Neuronal stem cell (in vitro differentiated cells): ENCODE results near the gene AMBRA1.

ENCODE experiments used
- DNase-seq: peaks from one replicate; pipeline ENCODE4 v3.0.0-alpha.2; 2013; ENCODE audit warnings: low spot score
- H2AFZ ChIP-seq: one replicate; pipeline ENCODE4 v1.6.1; 2013; ENCODE audit warnings: mild to moderate bottlenecking, low read length, inconsistent platforms
- H2AK5ac ChIP-seq: 2 replicates; pipeline ENCODE4 v1.6.1; 2013; ENCODE audit warnings: low read depth, mild to moderate bottlenecking, inconsistent platforms, low read length, moderate library complexity, mixed read lengths
- H2BK120ac ChIP-seq: 2 replicates; pipeline ENCODE4 v1.6.1; 2013; ENCODE audit warnings: low read depth, mild to moderate bottlenecking, inconsistent platforms, low read length, moderate library complexity, mixed read lengths
- H2BK12ac ChIP-seq: one replicate; pipeline ENCODE4 v1.6.1; 2013; ENCODE audit warnings: low read length, inconsistent platforms
- H2BK15ac ChIP-seq: 2 replicates; pipeline ENCODE4 v1.6.1; 2013; ENCODE audit warnings: mild to moderate bottlenecking, low read length, inconsistent platforms, mixed read lengths
- H2BK5ac ChIP-seq: one replicate; pipeline ENCODE4 v1.6.1; 2013; ENCODE audit warnings: inconsistent platforms, mild to moderate bottlenecking, low read length, moderate library complexity
- H3K14ac ChIP-seq: one replicate; pipeline ENCODE4 v1.6.1; 2013; ENCODE audit warnings: low read length, inconsistent platforms
- H3K18ac ChIP-seq: 2 replicates; pipeline ENCODE4 v1.6.1; 2013; ENCODE audit warnings: low read length, inconsistent platforms
- H3K23ac ChIP-seq: 2 replicates; pipeline ENCODE4 v1.6.1; 2013; ENCODE audit warnings: low read depth, mild to moderate bottlenecking, mixed read lengths, low read length, inconsistent platforms; ENCODE audit not compliant: poor library complexity
- H3K27ac ChIP-seq: replicated peaks from 3 replicates; pipeline ENCODE4 v1.5.1; 2013; ENCODE audit warnings: low read length, inconsistent platforms
- H3K27me3 ChIP-seq, 3 experiments: 2 replicates each; pipeline ENCODE4 v1.6.1; 2013; ENCODE audit warnings: low read length in 3 of 3, mild to moderate bottlenecking in 2 of 3, inconsistent platforms in 1 of 3, low read depth in 1 of 3, mixed read lengths in 1 of 3, moderate library complexity in 1 of 3; ENCODE audit not compliant: control insufficient read depth in 3 of 3, insufficient read depth in 3 of 3
- H3K36me3 ChIP-seq, 2 donors: replicated peaks in 1 of 2; 2 replicates each; pipeline ENCODE4 v1.6.1; 2013; ENCODE audit warnings: low read length in 2 of 2; ENCODE audit not compliant: control insufficient read depth in 2 of 2, insufficient read depth in 2 of 2
- H3K4ac ChIP-seq: 2 replicates; pipeline ENCODE4 v1.6.1; 2013; ENCODE audit warnings: inconsistent platforms, mild to moderate bottlenecking, low read length, moderate library complexity
- H3K4me1 ChIP-seq, 2 donors: 1 replicate in 1 of 2; 2 replicates in 1 of 2; pipeline ENCODE4 v1.6.1; 2013; ENCODE audit warnings: low read length in 2 of 2, low read depth in 1 of 2; ENCODE audit not compliant: control insufficient read depth in 2 of 2, insufficient read depth in 1 of 2
- H3K4me2 ChIP-seq: one replicate; pipeline ENCODE4 v1.6.1; 2013; ENCODE audit warnings: mild to moderate bottlenecking, low read length, inconsistent platforms; ENCODE audit not compliant: insufficient read depth, poor library complexity, severe bottlenecking
- H3K4me3 ChIP-seq, 2 donors: 2 replicates each; pipeline ENCODE4 v1.5.1; 2013; ENCODE audit warnings: low read length in 2 of 2, mild to moderate bottlenecking in 2 of 2, inconsistent platforms in 1 of 2, moderate library complexity in 1 of 2
- H3K79me1 ChIP-seq: one replicate; pipeline ENCODE4 v1.6.1; 2013; ENCODE audit warnings: low read depth, mild to moderate bottlenecking, inconsistent platforms, low read length, moderate library complexity
- H3K9ac ChIP-seq: one replicate; pipeline ENCODE4 v1.6.1; 2013; ENCODE audit warnings: mild to moderate bottlenecking, low read depth, low read length, inconsistent platforms; ENCODE audit not compliant: poor library complexity
- H3K9me3 ChIP-seq, 2 donors: replicated peaks in 1 of 2; 2 replicates each; pipeline versions ENCODE3 to v1.6.1; 2013; ENCODE audit warnings: low read length in 2 of 2, mild to moderate bottlenecking in 2 of 2, inconsistent platforms in 1 of 2, low read depth in 1 of 2, mixed read lengths in 1 of 2, moderate library complexity in 1 of 2; ENCODE audit not compliant: control insufficient read depth in 2 of 2, insufficient read depth in 1 of 2
- H4K8ac ChIP-seq: one replicate; pipeline ENCODE4 v1.6.1; 2013; ENCODE audit warnings: low read depth, mild to moderate bottlenecking, inconsistent platforms, low read length, moderate library complexity
- H4K91ac ChIP-seq: one replicate; pipeline ENCODE4 v1.6.1; 2013; ENCODE audit warnings: low read length, low read depth, mild to moderate bottlenecking, inconsistent platforms; ENCODE audit not compliant: poor library complexity
- WGBS, 2 donors: extraction: QIAGEN DNeasy Blood & Tissue Kit; methylation state at CpG; one replicate each; pipeline ENCODE4 v1.1.7; 2013; ENCODE audit warnings: missing lambda C conversion rate in 2 of 2, mixed read lengths in 1 of 2; ENCODE audit not compliant: insufficient read length in 2 of 2, insufficient replicate concordance in 1 of 2; ENCODE audit errors: extremely low coverage in 2 of 2; 5-methylcytosine and 5-hydroxymethylcytosine counted together

AMBRA1 gene

DNA sequence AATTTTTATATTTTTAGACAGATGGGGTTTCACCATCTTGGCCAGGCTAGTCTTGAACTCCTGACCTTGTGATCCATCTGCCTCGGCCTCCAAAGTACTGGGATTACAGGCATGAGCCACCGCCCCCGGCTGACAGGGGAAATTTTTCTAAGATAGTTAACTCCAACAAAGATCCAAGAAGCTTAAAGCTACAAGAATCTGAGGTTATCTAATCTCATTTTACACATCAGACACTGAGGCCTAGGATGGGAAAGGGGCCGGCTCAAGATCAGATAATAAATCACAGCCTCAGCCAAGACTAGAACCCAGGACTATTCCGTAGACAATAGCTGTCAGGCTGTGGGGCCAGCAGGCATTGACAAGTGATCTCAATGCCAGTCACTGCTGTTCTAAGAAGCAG is 94.0 kb downstream of the AMBRA1 start:
- H2AK5ac ChIP-seq: no peak overlapping the region
- no peak overlapping the region for H2BK5ac ChIP-seq
- no peak overlapping the region for H3K4me3 ChIP-seq
- H2BK12ac ChIP-seq: no peak overlapping the region
- no CpG with 5 or more reads among the region's 5 CpGs for WGBS, 2 donors
- no peaks in the 10 kb centered on the region for H3K79me1 ChIP-seq
- H3K27me3 ChIP-seq: no peaks in the 10 kb centered on the region
- peaks cover 0 to 2% of the 10 kb centered on the region in 2 donors for H3K4me1 ChIP-seq
- H3K9me3 ChIP-seq: no peaks in the 10 kb centered on the region
- no peak overlapping the region for H3K14ac ChIP-seq
- H3K27ac ChIP-seq: no peak overlapping the region
- H4K8ac ChIP-seq: no peak overlapping the region
- H2BK120ac ChIP-seq: no peak overlapping the region
- H3K23ac ChIP-seq: no peak overlapping the region
- no peak overlapping the region for H3K4ac ChIP-seq
- no peak overlapping the region for H2BK15ac ChIP-seq
- DNase-seq: no peak
- no peak overlapping the region for H4K91ac ChIP-seq
- peaks cover 6 to 31% of the 10 kb centered on the region in 2 donors for H3K36me3 ChIP-seq
- no peak overlapping the region for H2AFZ ChIP-seq
- no peak overlapping the region for H3K9ac ChIP-seq
- no peak overlapping the region for H3K4me2 ChIP-seq
- H3K18ac ChIP-seq: no peak overlapping the region

DNA sequence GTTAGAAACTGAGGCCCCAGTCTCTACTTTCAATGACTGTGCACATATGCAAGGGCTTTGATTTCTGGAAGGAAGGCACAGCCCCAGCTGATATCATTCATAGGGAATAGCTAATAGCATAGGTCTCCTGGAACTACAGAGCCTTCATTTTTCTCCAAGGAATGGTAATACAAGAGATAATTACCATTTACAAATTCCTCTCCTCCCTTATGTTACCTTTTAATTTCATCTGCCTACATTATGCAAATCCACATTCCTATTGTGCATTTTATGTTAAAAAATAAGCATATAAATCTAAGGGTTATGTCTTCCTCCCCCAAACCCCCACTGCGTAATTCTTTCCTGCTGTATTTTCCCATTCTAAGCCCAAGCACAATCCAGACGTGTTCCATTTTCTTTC is 94.9 kb downstream of the AMBRA1 start:
- Histone ChIP-seq H3K27ac (no peak overlapping the region), H2AFZ (no peak overlapping the region), H3K27me3 (no peaks in the 10 kb centered on the region), H3K23ac (no peak overlapping the region), H3K79me1 (no peaks in the 10 kb centered on the region), H3K4me3 (no peak overlapping the region), H2AK5ac (no peak overlapping the region), H3K9ac (no peak overlapping the region), H3K4ac (no peak overlapping the region), H3K36me3 (peaks cover 2 to 28% of the 10 kb centered on the region in 2 donors), H3K18ac (no peak overlapping the region), H2BK5ac (no peak overlapping the region), H4K91ac (no peak overlapping the region), H3K4me2 (no peak overlapping the region), H2BK12ac (no peak overlapping the region), H3K14ac (no peak overlapping the region), H2BK120ac (no peak overlapping the region), H4K8ac (no peak overlapping the region), H3K4me1 (peaks cover 0 to 2% of the 10 kb centered on the region in 2 donors), H3K9me3 (no peaks in the 10 kb centered on the region), H2BK15ac (no peak overlapping the region)
- no peak for DNase-seq
- WGBS, 2 donors: no CpG with 5 or more reads among the region's 2 CpGs

DNA sequence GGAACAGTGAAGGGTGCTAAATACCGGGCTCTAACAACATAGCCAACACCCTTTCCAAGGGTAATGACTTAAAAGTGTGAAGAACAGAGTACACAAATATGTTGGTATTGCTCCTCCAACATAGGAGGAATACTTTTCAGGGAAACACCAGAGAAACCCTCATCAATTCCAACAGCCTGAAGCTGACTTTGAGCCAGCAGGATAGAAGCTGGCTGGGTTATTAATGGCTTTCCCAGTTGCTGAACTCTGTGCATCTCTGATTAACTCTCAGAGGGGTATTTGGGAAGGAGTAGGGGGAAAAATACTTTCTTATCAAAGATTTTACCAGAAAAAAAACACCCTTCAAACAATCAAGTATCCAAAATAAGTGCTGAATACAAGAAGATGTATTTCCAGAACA is 95.6 kb downstream of the AMBRA1 start:
- no CpG with 5 or more reads among the region's 1 CpG for WGBS, 2 donors
- no peak overlapping the region for H2AK5ac ChIP-seq
- no peak overlapping the region for H3K23ac ChIP-seq
- DNase-seq: no peak
- H2BK15ac ChIP-seq: no peak overlapping the region
- H4K8ac ChIP-seq: no peak overlapping the region
- no peaks in the 10 kb centered on the region for H3K79me1 ChIP-seq
- H3K27me3 ChIP-seq: no peaks in the 10 kb centered on the region
- H3K4ac ChIP-seq: no peak overlapping the region
- no peak overlapping the region for H2BK12ac ChIP-seq
- H3K14ac ChIP-seq: no peak overlapping the region
- no peak overlapping the region for H3K27ac ChIP-seq
- H3K36me3 ChIP-seq: peaks cover 5 to 30% of the 10 kb centered on the region in 2 donors
- H3K18ac ChIP-seq: no peak overlapping the region
- H2BK5ac ChIP-seq: no peak overlapping the region
- H3K4me2 ChIP-seq: no peak overlapping the region
- H3K9ac ChIP-seq: no peak overlapping the region
- H2AFZ ChIP-seq: no peak overlapping the region
- no peak overlapping the region for H2BK120ac ChIP-seq
- H3K9me3 ChIP-seq: no peaks in the 10 kb centered on the region
- no peak overlapping the region for H3K4me3 ChIP-seq
- peaks cover 0 to 4% of the 10 kb centered on the region in 2 donors for H3K4me1 ChIP-seq
- no peak overlapping the region for H4K91ac ChIP-seq

DNA sequence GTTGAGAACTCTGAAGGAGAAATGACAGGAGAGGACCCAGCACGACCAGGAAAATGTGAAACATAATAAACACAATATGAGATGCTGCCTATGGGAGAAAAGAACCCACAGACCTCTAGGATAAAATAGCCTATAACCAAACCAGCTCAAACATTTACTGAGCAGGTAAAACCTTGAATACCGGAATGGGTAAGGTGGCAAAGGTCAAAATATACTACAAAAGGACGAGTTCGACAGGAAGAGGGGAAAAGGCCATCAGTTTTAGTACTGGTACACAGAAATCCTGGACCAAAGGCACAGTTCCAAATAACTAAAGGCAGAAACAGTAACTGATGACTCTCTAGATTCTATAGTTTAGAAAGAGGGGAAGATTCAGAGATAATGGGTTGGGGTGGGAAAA is 96.3 kb downstream of the AMBRA1 start:
- no peak overlapping the region for H3K4ac ChIP-seq
- H3K36me3 ChIP-seq: peaks cover 5 to 31% of the 10 kb centered on the region in 2 donors
- no peak overlapping the region for H4K8ac ChIP-seq
- no peak overlapping the region for H2BK120ac ChIP-seq
- H2BK15ac ChIP-seq: no peak overlapping the region
- no peak overlapping the region for H4K91ac ChIP-seq
- H2AFZ ChIP-seq: no peak overlapping the region
- DNase-seq: no peak
- WGBS, 2 donors: no CpG with 5 or more reads among the region's 4 CpGs
- H2AK5ac ChIP-seq: no peak overlapping the region
- H3K27ac ChIP-seq: no peak overlapping the region
- H2BK12ac ChIP-seq: no peak overlapping the region
- no peak overlapping the region for H3K14ac ChIP-seq
- H3K27me3 ChIP-seq: no peaks in the 10 kb centered on the region
- no peaks in the 10 kb centered on the region for H3K79me1 ChIP-seq
- H3K4me1 ChIP-seq: peaks cover 0 to 4% of the 10 kb centered on the region in 2 donors
- no peak overlapping the region for H3K18ac ChIP-seq
- no peaks in the 10 kb centered on the region for H3K9me3 ChIP-seq
- no peak overlapping the region for H2BK5ac ChIP-seq
- no peak overlapping the region for H3K4me3 ChIP-seq
- H3K9ac ChIP-seq: no peak overlapping the region
- H3K23ac ChIP-seq: no peak overlapping the region
- no peak overlapping the region for H3K4me2 ChIP-seq
